Coronary artery (tissue), 2 donors: Measurements from ENCODE around the gene SPTBN1.
"Not testable (repeated sequence)": the region's sequence is repeated elsewhere in the genome, so short reads cannot be mapped to it uniquely, and the experiment has no call there.

Experiments used
- DNase-seq: peaks from one replicate; pipeline ENCODE4 v3.0.0-alpha.2; 2017; ENCODE audit warnings: low spot score
- H3K27ac ChIP-seq, 2 donors: fragments of 200-600 bp; sonication (generic); one replicate each; pipeline ENCODE4 v1.5.1; 2016 to 2019
- H3K4me3 ChIP-seq: fragments of 200-600 bp; sonication (generic); 2 replicates; pipeline ENCODE4 v1.5.1; 2016; ENCODE audit warnings: mild to moderate bottlenecking, moderate library complexity
- CTCF ChIP-seq: fragments of 200-600 bp; sonication (generic); IDR thresholded peaks from one replicate; pipeline ENCODE4 v1.5.1; 2019; ENCODE audit warnings: antibody characterized with exemption

SPTBN1 gene

GRCh38 chr2:54510916-54511315, 54.8 kb downstream of the SPTBN1 start:
- no peak for DNase-seq
- H3K4me3 ChIP-seq: no peak overlapping the region
- no peak overlapping the region for H3K27ac ChIP-seq
- no peak for TF ChIP-seq CTCF

GRCh38 chr2:54512183-54512582, 56.1 kb downstream of the SPTBN1 start:
- Histone ChIP-seq H3K4me3 (no peak overlapping the region), H3K27ac (no peak overlapping the region)
- no peak for DNase-seq
- no peak for TF ChIP-seq CTCF

GRCh38 chr2:54512663-54513362, 56.7 kb downstream of the SPTBN1 start:
- DNase-seq: no peak
- TF ChIP-seq CTCF: no peak
- no peak overlapping the region for H3K4me3 ChIP-seq
- H3K27ac ChIP-seq: no peak overlapping the region

- Histone ChIP-seq H3K4me3 (no peak overlapping the region), H3K27ac (no peak overlapping the region)
- no peak for DNase-seq
- TF ChIP-seq CTCF: no peak
Measured at GRCh38 chr2:54513363-54513715, 57.2 kb downstream of the SPTBN1 start.

- DNase-seq: no peak
- TF ChIP-seq CTCF: no peak
- H3K4me3 ChIP-seq: no peak overlapping the region
- H3K27ac ChIP-seq: no peak overlapping the region
Measured at GRCh38 chr2:54514822-54515569, 58.9 kb downstream of the SPTBN1 start.

- H3K4me3 ChIP-seq: no peak overlapping the region
- no peak for TF ChIP-seq CTCF
- DNase-seq: no peak
- H3K27ac ChIP-seq: no peak overlapping the region
Measured at GRCh38 chr2:54516842-54517241, 60.7 kb downstream of the SPTBN1 start.

- H3K4me3 ChIP-seq: not testable (repeated sequence)
Measured at GRCh38 chr2:54518016-54518415, 61.9 kb downstream of the SPTBN1 start.

More at GRCh38 chr2:54518016-54518415, 61.9 kb downstream of the SPTBN1 start:
- not testable (repeated sequence) for H3K27ac ChIP-seq, DNase-seq
